ENCODE measurements around the gene COL10A1. TPM values are rescaled to one million over a fixed set of nuclear protein-coding genes. Genes with fewer than 3 reads are reported as not detected.

The COL10A1 gene
- total and polyA plus RNA-seq, 2 of the 4 experiments (the other 2 are of a cell fraction) = 0.05 TPM; not detected in 1

- no peak overlapping the region for H3K4ac ChIP-seq (ENCODE audit: low read depth, low read length)
- peaks cover 4% of the 10 kb centered on the region for H3K9me3 ChIP-seq (ENCODE audit: control insufficient read depth, insufficient read depth, low read length)
- H2BK15ac ChIP-seq (ENCODE audit: low read depth, low read length) = no peak overlapping the region
- no peak overlapping the region for H3K9ac ChIP-seq (ENCODE audit: low read depth, low read length)
- H3K4me2 ChIP-seq (ENCODE audit: low read depth, low read length) = no peak overlapping the region
- TF ChIP-seq NFE2L2 (IDR thresholded peaks at IDR 0.05; ENCODE audit: low read depth, low read length) (no peak), MAFK (IDR thresholded peaks at IDR 0.05; ENCODE audit: low read depth, low read length) (peak; percentile 76), RCOR1 (IDR thresholded peaks at IDR 0.05; ENCODE audit: insufficient replicate concordance, low read length) (no peak)
- dilution Hi-C loops (cut with HindIII; ENCODE audit: low sequenced_read_pairs, unreplicated experiment) (no loop called here), intact Hi-C loops (cut with micrococcal nuclease) (loop anchor here (10.0 kb wide), 2 partner anchors 614 to 1354 kb away; no protein-coding TSS in a partner anchor), in situ Hi-C loops (cut with MboI; ENCODE audit: low sequenced_read_pairs) (loop anchor here (5.0 kb wide), 1 partner anchor 87 kb away; no protein-coding TSS in a partner anchor)
- H3K56ac ChIP-seq (ENCODE audit: extremely low read depth, insufficient read depth, low read length) = no peak overlapping the region
- no peak overlapping the region for H2BK5ac ChIP-seq (ENCODE audit: low read depth, low read length, poor library complexity, severe bottlenecking)
- no peak overlapping the region for H2AFZ ChIP-seq (replicated peaks; ENCODE audit: low read length, poor library complexity)
- no peak overlapping the region for H3K23ac ChIP-seq (ENCODE audit: low read depth, low read length)
- no peak overlapping the region for H3K4me3 ChIP-seq (ENCODE audit: insufficient read depth, low read depth, low read length)
- H3K9me1 ChIP-seq (ENCODE audit: insufficient read depth, low read length) = no peaks in the 10 kb centered on the region
- H2BK20ac ChIP-seq (ENCODE audit: low read depth, low read length) = no peak overlapping the region
- H4K91ac ChIP-seq (ENCODE audit: insufficient read depth, low read depth, low read length) = no peak overlapping the region
- WGBS, 2 experiments (ENCODE audit: extremely low coverage in 2 of 2, insufficient read length in 1 of 2) = no CpG with 5 or more reads among the region's 1 CpG
- no peak overlapping the region for H3K14ac ChIP-seq (replicated peaks; ENCODE audit: low read depth, low read length)
- peaks cover 9% of the 10 kb centered on the region for H3K4me1 ChIP-seq (ENCODE audit: control insufficient read depth, insufficient read depth, low read length)
- no peak overlapping the region for H4K8ac ChIP-seq (ENCODE audit: low read depth in 2 of 2, low read length in 2 of 2)
- H2AK5ac ChIP-seq (ENCODE audit: low read depth, low read length) = no peak overlapping the region
- ChIA-PET CTCF (interaction anchor here (1.5 kb wide), 1 partner anchor 88 kb away, joined by 10 read pairs; no protein-coding TSS in a partner anchor), POLR2A (ENCODE audit: unreplicated experiment) (interaction anchor here (0.6 kb wide), 1 partner anchor 153 kb away, joined by 3 read pairs; no protein-coding TSS in a partner anchor)
- no peak overlapping the region for H4K5ac ChIP-seq (ENCODE audit: low read depth, low read length)
- no peaks in the 10 kb centered on the region for H3K36me3 ChIP-seq (ENCODE audit: control insufficient read depth, insufficient read depth, low read length)
- no peaks in the 10 kb centered on the region for H3K27me3 ChIP-seq (ENCODE audit: control insufficient read depth, insufficient read depth, low read length)
- no peak for DNase-seq
- no peaks in the 10 kb centered on the region for H4K20me1 ChIP-seq (ENCODE audit: insufficient read depth, low read length)
- H2AK9ac ChIP-seq (replicated peaks; ENCODE audit: low read depth, low read length, poor library complexity) = no peak overlapping the region
- peaks cover 17 to 18% of the 10 kb centered on the region in 2 experiments; a peak in 3 of 4 replicates for H3K79me1 ChIP-seq (ENCODE audit: low read depth in 1 of 2, low read length in 2 of 2)
- no peak for ATAC-seq (ENCODE audit: low read depth)
- BruUV-seq (replicated peaks) = no TSS peak
- no peak overlapping the region for H2BK120ac ChIP-seq (ENCODE audit: low read depth, low read length)
- H3K27ac ChIP-seq (ENCODE audit: insufficient read depth, low read length) = no peak overlapping the region
- H3K18ac ChIP-seq (ENCODE audit: low read depth, low read length) = no peak overlapping the region
Measured at GRCh38 chr6:116099036-116099435, 26.9 kb downstream of the COL10A1 start.
